Omental fat pad (tissue), 4 donors: Measurements from ENCODE around the gene KPNA2. TPM values are rescaled to one million over a fixed set of nuclear protein-coding genes. Genes with fewer than 3 reads are reported as not detected.
"Not testable (repeated sequence)": the region's sequence is repeated elsewhere in the genome, so short reads cannot be mapped to it uniquely, and the experiment has no call there.

Source experiments
- ATAC-seq: fragments of 150-250 bp; one replicate; pipeline ENCODE4 v1.9.1; 2016; ENCODE audit warnings: mild to moderate bottlenecking, moderate library complexity; ENCODE audit not compliant: low FRiP score
- DNase-seq: peaks from one replicate; pipeline ENCODE4 v3.0.0-alpha.2; 2019; ENCODE audit warnings: low spot score
- total RNA-seq, 4 donors: library from RNA; depleted of rRNA; stranded (reverse); fragments of >200 nt; gene quantifications; one replicate each; pipeline ENCODE4 v1.1.0, GENCODE V29; 2016
- TF ChIP-seq, protein P1 (sequence below), 3 donors: fragments of 450-650 bp; IDR thresholded peaks; one replicate each; pipeline ENCODE4 v1.5.1; 2016 to 2017; ENCODE audit warnings: antibody characterized with exemption in 3 of 3, mild to moderate bottlenecking in 3 of 3, moderate library complexity in 2 of 3

The KPNA2 gene
- total RNA-seq, 4 donors from 2014 or later, result 13.2 to 64.1 (median 23.4) TPM

DNA sequence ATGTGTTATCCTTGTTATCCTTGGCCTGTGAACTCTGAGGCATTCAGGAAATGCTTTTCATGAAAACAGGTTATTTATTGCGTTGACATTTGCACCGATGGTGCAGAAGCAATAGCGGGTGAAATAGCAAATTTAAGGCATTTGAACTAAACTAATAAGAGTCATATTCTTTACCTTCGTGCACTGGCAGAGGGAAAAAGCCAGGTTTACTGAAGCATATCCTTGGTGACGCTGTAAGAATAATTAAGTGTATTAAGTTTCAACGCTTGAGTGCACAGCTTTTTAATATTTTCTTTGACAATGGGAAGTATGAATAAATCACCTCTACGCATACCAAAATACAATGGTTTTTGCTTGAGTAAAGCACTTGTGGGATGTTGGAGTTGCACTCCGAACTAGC is 13.6 kb upstream of the KPNA2 start:
- ATAC-seq (no peak), DNase-seq (no peak)
- TF ChIP-seq, protein P1, sequence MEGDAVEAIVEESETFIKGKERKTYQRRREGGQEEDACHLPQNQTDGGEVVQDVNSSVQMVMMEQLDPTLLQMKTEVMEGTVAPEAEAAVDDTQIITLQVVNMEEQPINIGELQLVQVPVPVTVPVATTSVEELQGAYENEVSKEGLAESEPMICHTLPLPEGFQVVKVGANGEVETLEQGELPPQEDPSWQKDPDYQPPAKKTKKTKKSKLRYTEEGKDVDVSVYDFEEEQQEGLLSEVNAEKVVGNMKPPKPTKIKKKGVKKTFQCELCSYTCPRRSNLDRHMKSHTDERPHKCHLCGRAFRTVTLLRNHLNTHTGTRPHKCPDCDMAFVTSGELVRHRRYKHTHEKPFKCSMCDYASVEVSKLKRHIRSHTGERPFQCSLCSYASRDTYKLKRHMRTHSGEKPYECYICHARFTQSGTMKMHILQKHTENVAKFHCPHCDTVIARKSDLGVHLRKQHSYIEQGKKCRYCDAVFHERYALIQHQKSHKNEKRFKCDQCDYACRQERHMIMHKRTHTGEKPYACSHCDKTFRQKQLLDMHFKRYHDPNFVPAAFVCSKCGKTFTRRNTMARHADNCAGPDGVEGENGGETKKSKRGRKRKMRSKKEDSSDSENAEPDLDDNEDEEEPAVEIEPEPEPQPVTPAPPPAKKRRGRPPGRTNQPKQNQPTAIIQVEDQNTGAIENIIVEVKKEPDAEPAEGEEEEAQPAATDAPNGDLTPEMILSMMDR (IDR thresholded peaks at IDR 0.05), result no peak

DNA sequence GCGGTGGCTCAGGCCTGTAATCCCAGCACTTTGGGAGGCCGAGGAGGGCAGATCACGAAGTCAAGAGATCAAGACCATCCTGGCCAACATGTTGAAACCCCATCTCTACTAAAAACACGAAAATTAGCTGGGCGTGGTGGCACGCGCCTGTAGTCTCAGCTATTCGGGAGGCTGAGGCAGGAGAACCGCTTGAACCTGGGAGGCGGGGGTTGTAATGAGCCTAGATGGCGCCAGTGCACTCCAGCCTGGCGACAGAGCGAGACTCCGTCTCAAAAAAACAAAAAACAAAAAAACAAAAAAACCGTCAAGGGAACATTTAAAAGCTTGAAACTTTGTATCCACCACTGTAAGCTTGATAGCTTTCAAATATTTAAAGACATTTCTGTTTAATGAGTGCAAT is 13.0 kb upstream of the KPNA2 start:
- not testable (repeated sequence) for DNase-seq, ATAC-seq

DNA sequence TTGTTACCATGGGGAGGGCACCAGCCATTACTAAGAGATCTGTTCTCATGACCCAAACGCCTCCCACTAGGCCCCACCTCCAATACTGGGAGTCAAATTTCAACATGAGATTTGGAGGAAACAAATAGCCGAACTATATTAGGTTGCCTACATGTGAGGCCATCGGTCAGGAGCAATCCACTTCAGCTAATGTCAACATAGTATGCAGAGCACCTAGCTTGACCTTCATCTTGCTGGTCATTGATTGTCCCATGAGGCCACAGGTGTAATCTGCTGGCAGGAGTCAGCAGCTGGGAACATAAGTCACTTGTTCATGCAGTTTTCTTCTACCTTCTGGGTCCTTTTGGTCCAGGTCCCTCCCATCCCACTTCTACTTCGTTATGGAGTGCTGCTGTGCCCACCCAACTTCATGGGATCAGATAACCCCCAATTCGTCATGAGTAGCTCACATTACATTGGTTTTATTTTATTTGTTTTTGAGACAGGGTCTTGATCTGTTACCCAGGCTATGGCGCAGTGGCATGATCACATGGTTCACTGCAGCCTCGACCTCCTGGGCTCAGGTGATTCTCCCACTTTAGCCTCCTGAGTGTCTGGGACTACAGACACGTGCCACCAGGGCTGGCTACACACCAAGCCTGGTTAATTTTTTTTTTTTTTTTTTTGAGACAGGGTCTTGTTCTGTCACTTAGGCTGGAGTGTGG is 5.9 kb upstream of the KPNA2 start:
- ATAC-seq, result no peak
- TF ChIP-seq, protein P1 (IDR thresholded peaks at IDR 0.05), result no peak
- DNase-seq, result no peak

DNA sequence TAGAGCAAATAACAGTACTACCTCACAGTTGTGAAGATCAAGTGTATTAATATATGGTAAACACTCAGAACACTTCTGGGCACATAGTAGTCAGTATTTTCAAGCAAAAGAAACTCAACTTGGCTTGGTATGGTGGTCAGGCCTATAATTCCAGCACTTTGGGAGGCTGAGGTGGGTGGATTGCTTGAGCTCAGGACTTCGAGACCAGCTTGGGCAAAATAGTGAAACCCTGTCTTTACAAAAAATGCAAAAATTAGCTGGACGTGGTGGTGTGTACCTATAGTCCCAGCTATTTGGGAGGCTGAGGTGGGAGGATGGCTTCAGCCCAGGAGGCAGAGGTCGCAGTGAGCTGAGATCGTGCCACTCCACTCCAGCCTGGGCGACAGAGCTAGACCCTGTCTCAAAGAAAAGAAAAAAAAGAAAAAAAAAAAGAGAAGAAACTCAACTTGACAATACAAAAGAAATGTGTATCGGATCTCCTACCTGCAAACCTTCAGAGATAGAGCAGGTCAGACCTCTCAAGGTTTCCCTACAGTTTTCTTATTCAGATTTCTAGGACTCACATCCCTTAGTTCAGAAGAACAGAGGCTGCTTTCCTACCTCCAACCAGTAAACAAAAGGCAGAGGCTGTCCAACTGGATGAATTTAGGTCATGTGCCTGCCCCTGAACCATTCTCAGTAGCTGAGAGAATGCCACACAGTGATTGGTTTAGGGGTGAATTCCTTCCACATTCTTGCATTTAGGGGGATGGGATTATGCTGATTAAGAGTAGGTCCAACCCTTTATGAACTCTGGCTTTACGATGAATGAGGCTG is 1.7 kb upstream of the KPNA2 start:
- TF ChIP-seq, protein P1 (IDR thresholded peaks at IDR 0.05), result no peak
- DNase-seq (no peak), ATAC-seq (no peak)

DNA sequence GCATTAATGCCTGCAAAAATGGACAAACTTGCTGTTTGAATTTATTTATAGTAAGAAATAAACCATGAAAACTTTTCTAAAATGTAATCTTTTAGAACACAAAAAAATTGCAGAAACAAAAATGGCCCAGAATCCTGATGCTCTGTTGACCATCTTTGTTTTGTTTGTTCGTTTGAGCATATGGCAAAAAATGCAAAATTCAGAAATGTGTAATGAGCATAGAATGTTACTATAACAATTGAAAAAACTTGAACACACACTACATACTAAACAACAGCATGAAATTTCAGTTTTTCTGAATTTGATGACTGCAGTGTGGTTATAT is 1.1 kb upstream of the KPNA2 start:
- ATAC-seq (no peak), DNase-seq (no peak)
- TF ChIP-seq, protein P1 (IDR thresholded peaks at IDR 0.05), result no peak

DNA sequence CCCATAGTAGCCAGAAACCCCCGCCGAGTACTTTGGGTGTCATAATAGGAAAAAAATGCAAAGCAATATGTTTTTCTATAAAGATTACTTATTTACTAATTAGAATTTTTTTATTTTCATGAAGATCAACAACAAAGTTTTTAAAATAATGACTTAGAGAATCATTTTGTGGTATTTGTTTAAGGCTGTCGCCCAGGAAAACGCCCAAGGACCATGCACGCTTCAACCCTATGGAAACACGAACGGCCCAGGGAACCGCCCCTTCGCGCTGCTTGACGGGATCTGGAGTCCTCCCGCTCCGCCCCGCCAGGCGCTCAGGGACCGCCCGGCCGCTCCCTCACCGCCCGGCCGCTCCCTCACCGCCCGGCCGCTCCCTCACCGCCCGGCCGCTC is 408 bp upstream of the KPNA2 start:
- DNase-seq (peak; percentile 82), ATAC-seq (peak; percentile 93)
- TF ChIP-seq, protein P1 (IDR thresholded peaks at IDR 0.05), result no peak

DNA sequence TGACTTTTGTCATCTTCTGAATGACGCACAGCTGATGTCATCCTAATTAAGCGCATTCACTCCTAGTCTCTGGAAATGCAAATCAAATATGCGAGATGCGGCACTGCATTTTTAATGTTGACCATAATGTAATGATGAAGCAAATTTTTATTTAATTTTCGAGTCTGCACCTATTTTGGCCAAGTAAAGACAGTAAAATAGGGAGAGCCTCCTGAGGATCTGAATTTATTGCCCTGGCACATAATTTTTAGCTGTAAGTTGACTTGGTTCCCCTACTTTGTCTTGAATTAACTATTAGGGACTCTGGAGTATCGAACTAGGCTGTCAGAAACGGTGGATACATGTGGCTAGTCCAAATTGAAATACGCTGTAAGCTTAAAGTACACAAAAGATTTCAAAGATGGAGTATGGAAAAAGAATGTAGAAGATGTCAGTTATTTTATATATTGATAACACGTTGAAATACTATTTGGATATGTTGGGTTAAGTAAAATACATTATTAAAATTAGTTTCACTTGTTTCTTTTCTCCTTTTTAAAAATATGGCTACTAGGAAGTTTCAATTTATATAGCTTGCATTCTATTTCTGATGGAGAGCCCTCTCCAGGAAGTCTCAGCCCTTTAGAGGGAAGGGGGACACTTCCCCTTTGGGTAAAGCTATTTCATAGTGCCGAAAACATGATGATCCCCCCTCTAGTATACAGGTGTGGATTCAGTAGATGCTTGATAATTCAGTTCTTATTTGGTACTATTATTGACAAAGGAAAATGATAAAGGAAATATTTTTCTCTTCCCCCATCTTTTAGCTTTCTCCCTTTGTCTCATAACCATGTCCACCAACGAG is 991 bp downstream of the KPNA2 start:
- ATAC-seq, result no peak
- DNase-seq, result no peak
- TF ChIP-seq, protein P1 (IDR thresholded peaks at IDR 0.05), result no peak
